Cardiac fibroblast (primary cell): ENCODE results near the gene PKLR.

Experiments used
- DNase-seq, 2 donors: peaks; one replicate each; pipeline versions ENCODE4 v3.0.0 to v3.0.0-alpha.2; 2010; ENCODE audit warnings: low read depth in 2 of 2
- H3K4me3 ChIP-seq, 2 donors: replicated peaks in 1 of 2; 1 replicate in 1 of 2; 2 replicates in 1 of 2; pipeline ENCODE4 v1.5.1; 2011; ENCODE audit warnings: low read depth in 2 of 2, low read length in 2 of 2, mild to moderate bottlenecking in 2 of 2, moderate library complexity in 1 of 2
- CTCF ChIP-seq: IDR thresholded peaks from one replicate; pipeline ENCODE4 v1.5.1; 2011; ENCODE audit warnings: low read depth, mild to moderate bottlenecking, low read length, inconsistent platforms

PKLR gene

GRCh38 chr1:155326631-155327037 lies 25.4 kb upstream of the PKLR start:
- TF ChIP-seq CTCF, result no peak

GRCh38 chr1:155326020-155326526 lies 24.8 kb upstream of the PKLR start:
- no peak for DNase-seq
- no peak overlapping the region for H3K4me3 ChIP-seq
- no peak for TF ChIP-seq CTCF

More at GRCh38 chr1:155326631-155327037, 25.4 kb upstream of the PKLR start:
- DNase-seq, result no peak
- no peak overlapping the region for H3K4me3 ChIP-seq

GRCh38 chr1:155325603-155325893 lies 24.3 kb upstream of the PKLR start:
- no peak for DNase-seq
- peak overlapping the region; percentile 71 to 90 for H3K4me3 ChIP-seq
- TF ChIP-seq CTCF, result no peak

GRCh38 chr1:155324717-155325602 lies 23.7 kb upstream of the PKLR start:
- peak; percentile 55 for TF ChIP-seq CTCF
- H3K4me3 ChIP-seq, result peak overlapping the region; percentile 71 to 90
- DNase-seq, result peak; percentile 35 to 47

- H3K4me3 ChIP-seq, result peak overlapping the region; percentile 71 to 90
- peak; percentile 97 to 98 for DNase-seq
- no peak for TF ChIP-seq CTCF
Observed at GRCh38 chr1:155324037-155324716, 22.9 kb upstream of the PKLR start.

- peak overlapping the region; percentile 71 to 90 for H3K4me3 ChIP-seq
- TF ChIP-seq CTCF, result no peak
Observed at GRCh38 chr1:155323729-155324036, 22.4 kb upstream of the PKLR start.

More at GRCh38 chr1:155323729-155324036, 22.4 kb upstream of the PKLR start:
- DNase-seq, result peak; percentile 94 to 96
